Osteoblast (primary cell): Measurements from ENCODE around the gene DUSP1. TPM values are rescaled to one million over a fixed set of nuclear protein-coding genes. Genes with fewer than 3 reads are reported as not detected.
"Not testable (repeated sequence)": the region's sequence is repeated elsewhere in the genome, so short reads cannot be mapped to it uniquely, and the experiment has no call there.

Experiments used
- DNase-seq: peaks from one replicate; pipeline ENCODE4 v3.0.0; 2011; ENCODE audit warnings: low spot score, mixed read lengths; ENCODE audit not compliant: insufficient read length; ENCODE audit errors: missing footprints
- H2AFZ ChIP-seq: 2 replicates; pipeline ENCODE4 v1.6.0; 2011; ENCODE audit warnings: mild to moderate bottlenecking, low read length
- H3K27ac ChIP-seq: 2 replicates; pipeline ENCODE4 v1.5.1; 2011; ENCODE audit warnings: mild to moderate bottlenecking, low read depth, low read length, moderate library complexity
- H3K27me3 ChIP-seq: 2 replicates; pipeline ENCODE4 v1.6.0; 2012; ENCODE audit warnings: mild to moderate bottlenecking, control low read depth, inconsistent platforms, low read length, moderate library complexity; ENCODE audit not compliant: insufficient read depth
- H3K36me3 ChIP-seq: 2 replicates; pipeline ENCODE4 v1.5.1; 2011; ENCODE audit warnings: mild to moderate bottlenecking, low read length, control low read depth, moderate library complexity; ENCODE audit not compliant: insufficient read depth
- H3K4me1 ChIP-seq: 2 replicates; pipeline ENCODE4 v1.5.1; 2011; ENCODE audit warnings: mild to moderate bottlenecking, low read length, control low read depth, moderate library complexity; ENCODE audit not compliant: insufficient read depth
- H3K4me2 ChIP-seq: 2 replicates; pipeline ENCODE4 v1.6.0; 2011; ENCODE audit warnings: mild to moderate bottlenecking, low read length; ENCODE audit not compliant: insufficient read depth
- H3K4me3 ChIP-seq: fragments of 200-600 bp; sonication (generic); 3 replicates; pipeline ENCODE4 v1.5.1; 2012; ENCODE audit warnings: mild to moderate bottlenecking, low read length, inconsistent platforms; ENCODE audit not compliant: insufficient read depth
- H3K79me2 ChIP-seq: 2 replicates; pipeline ENCODE4 v1.6.0; 2012; ENCODE audit warnings: mild to moderate bottlenecking, low read length, control low read depth, inconsistent platforms; ENCODE audit not compliant: insufficient read depth
- H3K9me3 ChIP-seq: 2 replicates; pipeline ENCODE4 v1.5.1; 2011; ENCODE audit warnings: low read depth, low read length, control low read depth
- H4K20me1 ChIP-seq: 2 replicates; pipeline ENCODE4 v1.6.0; 2012; ENCODE audit warnings: mild to moderate bottlenecking, low read length, control low read depth; ENCODE audit not compliant: insufficient read depth
- total RNA-seq: library from RNA; depleted of rRNA; stranded (reverse); fragments of >200 nt; gene quantifications from 2 replicates; pipeline ENCODE4 v1.2.3, GENCODE V29; 2012
- TF ChIP-seq, protein P1 (sequence below): IDR thresholded peaks from 2 replicates; pipeline ENCODE4 v1.5.1; 2011; ENCODE audit warnings: mild to moderate bottlenecking, low read depth, low read length, moderate library complexity; ENCODE audit errors: extremely low read depth

The DUSP1 gene
- total RNA-seq, 1 donor, result 74.6 TPM

- TF ChIP-seq, protein P1, sequence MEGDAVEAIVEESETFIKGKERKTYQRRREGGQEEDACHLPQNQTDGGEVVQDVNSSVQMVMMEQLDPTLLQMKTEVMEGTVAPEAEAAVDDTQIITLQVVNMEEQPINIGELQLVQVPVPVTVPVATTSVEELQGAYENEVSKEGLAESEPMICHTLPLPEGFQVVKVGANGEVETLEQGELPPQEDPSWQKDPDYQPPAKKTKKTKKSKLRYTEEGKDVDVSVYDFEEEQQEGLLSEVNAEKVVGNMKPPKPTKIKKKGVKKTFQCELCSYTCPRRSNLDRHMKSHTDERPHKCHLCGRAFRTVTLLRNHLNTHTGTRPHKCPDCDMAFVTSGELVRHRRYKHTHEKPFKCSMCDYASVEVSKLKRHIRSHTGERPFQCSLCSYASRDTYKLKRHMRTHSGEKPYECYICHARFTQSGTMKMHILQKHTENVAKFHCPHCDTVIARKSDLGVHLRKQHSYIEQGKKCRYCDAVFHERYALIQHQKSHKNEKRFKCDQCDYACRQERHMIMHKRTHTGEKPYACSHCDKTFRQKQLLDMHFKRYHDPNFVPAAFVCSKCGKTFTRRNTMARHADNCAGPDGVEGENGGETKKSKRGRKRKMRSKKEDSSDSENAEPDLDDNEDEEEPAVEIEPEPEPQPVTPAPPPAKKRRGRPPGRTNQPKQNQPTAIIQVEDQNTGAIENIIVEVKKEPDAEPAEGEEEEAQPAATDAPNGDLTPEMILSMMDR, result no peak
- DNase-seq, result peak; percentile 58
- no peaks in the 10 kb centered on the region for H3K9me3 ChIP-seq
- H2AFZ ChIP-seq, result peak overlapping the region; percentile 74
- no peaks in the 10 kb centered on the region for H4K20me1 ChIP-seq
- peaks cover 37% of the 10 kb centered on the region for H3K4me1 ChIP-seq
- H3K27me3 ChIP-seq, result no peaks in the 10 kb centered on the region
- no peak overlapping the region for H3K4me3 ChIP-seq
- no peak overlapping the region for H3K4me2 ChIP-seq
- peak overlapping the region; percentile 70 for H3K27ac ChIP-seq
- no peaks in the 10 kb centered on the region for H3K36me3 ChIP-seq
- no peaks in the 10 kb centered on the region for H3K79me2 ChIP-seq
Observed at GRCh38 chr5:172789687-172790495, 18.9 kb upstream of the DUSP1 start.

GRCh38 chr5:172788771-172789686 is 18.0 kb upstream of the DUSP1 start:
- H3K27me3 ChIP-seq, result no peaks in the 10 kb centered on the region
- no peaks in the 10 kb centered on the region for H3K79me2 ChIP-seq
- TF ChIP-seq, protein P1, result no peak
- H3K4me2 ChIP-seq, result no peak overlapping the region
- no peaks in the 10 kb centered on the region for H3K9me3 ChIP-seq
- H3K27ac ChIP-seq, result peak overlapping the region; percentile 70
- DNase-seq, result peak; percentile 61
- no peaks in the 10 kb centered on the region for H3K36me3 ChIP-seq
- H4K20me1 ChIP-seq, result no peaks in the 10 kb centered on the region
- H3K4me3 ChIP-seq, result no peak overlapping the region
- peaks cover 29% of the 10 kb centered on the region for H3K4me1 ChIP-seq
- H2AFZ ChIP-seq, result peak overlapping the region; percentile 74

DNA sequence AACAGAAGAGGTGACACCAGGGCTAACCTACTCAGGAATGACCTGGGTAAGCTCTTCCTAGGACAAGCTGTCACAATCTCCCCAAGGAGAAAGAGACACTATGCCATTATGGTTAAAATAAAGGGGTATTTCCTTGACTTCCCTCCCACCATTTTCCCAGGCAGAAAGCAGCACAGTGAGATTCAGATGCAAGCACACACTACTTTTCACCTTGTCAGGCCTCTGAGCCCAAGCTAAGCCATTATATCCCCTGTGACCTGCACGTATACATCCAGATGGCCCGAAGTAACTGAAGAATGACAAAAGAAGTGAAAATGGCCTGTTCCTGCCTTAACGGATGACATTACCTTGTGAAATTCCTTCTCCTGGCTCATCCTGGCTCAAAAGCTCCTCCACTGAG is 16.5 kb upstream of the DUSP1 start:
- not testable (repeated sequence) for H4K20me1 ChIP-seq, H3K79me2 ChIP-seq, H3K4me3 ChIP-seq, DNase-seq, H3K36me3 ChIP-seq, H2AFZ ChIP-seq, H3K4me2 ChIP-seq, H3K27me3 ChIP-seq, H3K9me3 ChIP-seq, H3K27ac ChIP-seq
- peaks cover 21% of the 10 kb centered on the region for H3K4me1 ChIP-seq

DNA sequence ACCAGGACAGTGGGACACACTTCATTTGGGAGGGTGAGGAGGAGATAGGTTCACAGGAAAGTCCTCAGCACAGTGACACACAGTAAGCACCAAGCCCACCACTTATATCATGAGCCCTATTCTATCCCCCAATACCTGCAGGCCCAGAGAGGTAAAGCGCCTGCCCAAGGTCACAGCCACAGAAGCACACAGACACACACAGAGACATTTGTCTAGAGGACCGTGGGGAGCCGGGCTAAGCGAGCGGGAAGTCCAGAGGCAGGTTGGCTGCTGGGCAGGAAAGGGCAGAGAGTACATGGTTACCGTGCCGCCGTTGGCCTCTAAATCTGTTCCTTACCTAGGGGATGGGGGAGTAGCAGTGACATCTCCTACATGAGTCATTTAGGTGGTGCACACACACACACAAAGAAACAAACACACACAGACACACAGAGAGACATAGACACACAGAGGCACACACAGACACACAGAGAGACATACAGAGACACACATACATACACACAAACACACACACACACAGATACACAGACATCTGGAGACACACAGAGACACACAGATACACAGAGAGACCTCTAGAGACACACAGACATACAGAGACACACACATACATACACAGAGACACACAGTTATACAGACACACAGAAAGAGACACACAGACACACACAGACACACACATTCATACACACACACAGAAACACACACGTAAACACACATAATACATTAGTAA is 15.9 kb upstream of the DUSP1 start:
- Histone ChIP-seq H3K27me3 (no peaks in the 10 kb centered on the region), H3K79me2 (no peaks in the 10 kb centered on the region), H2AFZ (no peak overlapping the region), H3K4me2 (no peak overlapping the region), H3K36me3 (no peaks in the 10 kb centered on the region), H4K20me1 (no peaks in the 10 kb centered on the region), H3K4me1 (peaks cover 25% of the 10 kb centered on the region), H3K4me3 (no peak overlapping the region), H3K27ac (no peak overlapping the region), H3K9me3 (no peaks in the 10 kb centered on the region)
- TF ChIP-seq, protein P1, result no peak
- no peak for DNase-seq
